ENCODE results near the gene SCG2.

The SCG2 gene

GRCh38 chr2:223578846-223579245 is 23.3 kb downstream of the SCG2 start:
- Histone ChIP-seq H2BK12ac (ENCODE audit: low read length) (no peak overlapping the region), H3K79me2 (ENCODE audit: control insufficient read depth, insufficient read depth, low read length, poor library complexity) (no peaks in the 10 kb centered on the region), H3K4me1 (ENCODE audit: control insufficient read depth in 1 of 2, insufficient read depth in 2 of 2, low read length in 2 of 2) (peaks cover 0 to 4% of the 10 kb centered on the region in 2 experiments), H4K12ac (ENCODE audit: low read depth, low read length) (no peak overlapping the region), H3K9me3 (ENCODE audit: insufficient read depth, low read depth, low read length) (no peaks in the 10 kb centered on the region), H3K4me2 (ENCODE audit: low read length) (no peak overlapping the region), H3K27me3 (ENCODE audit: insufficient read depth, low read length) (no peaks in the 10 kb centered on the region), H3K36me3 (ENCODE audit: control insufficient read depth in 1 of 2, insufficient read depth in 2 of 2, low read length in 2 of 2) (no peaks in the 10 kb centered on the region), H4K8ac (ENCODE audit: low read depth, low read length) (no peak overlapping the region), H2BK120ac (ENCODE audit: insufficient read depth, low read length, poor library complexity) (no peak overlapping the region), H2AK5ac (ENCODE audit: low read length) (no peak overlapping the region), H3K14ac (ENCODE audit: low read length) (no peak overlapping the region), H3K4me3 (ENCODE audit: low read depth, low read length) (no peak overlapping the region), H2AFZ (ENCODE audit: insufficient read depth, low read length, poor library complexity) (no peak overlapping the region), H2BK5ac (ENCODE audit: low read depth, low read length, poor library complexity) (no peak overlapping the region), H3K4ac (ENCODE audit: low read depth, low read length) (no peak overlapping the region), H3K27ac (ENCODE audit: low read depth, low read length) (no peak overlapping the region), H4K91ac (ENCODE audit: low read depth, low read length) (no peak overlapping the region), H3K18ac (ENCODE audit: low read length) (no peak overlapping the region), H3K79me1 (ENCODE audit: low read length) (peaks cover 3% of the 10 kb centered on the region), H3K23ac (ENCODE audit: low read length) (no peak overlapping the region), H3K9ac (ENCODE audit: low read length) (no peak overlapping the region)
- no peak for DNase-seq
- no CpG with 5 or more reads among the region's 1 CpG for WGBS (ENCODE audit: extremely low coverage, insufficient coverage, insufficient read length)

DNA sequence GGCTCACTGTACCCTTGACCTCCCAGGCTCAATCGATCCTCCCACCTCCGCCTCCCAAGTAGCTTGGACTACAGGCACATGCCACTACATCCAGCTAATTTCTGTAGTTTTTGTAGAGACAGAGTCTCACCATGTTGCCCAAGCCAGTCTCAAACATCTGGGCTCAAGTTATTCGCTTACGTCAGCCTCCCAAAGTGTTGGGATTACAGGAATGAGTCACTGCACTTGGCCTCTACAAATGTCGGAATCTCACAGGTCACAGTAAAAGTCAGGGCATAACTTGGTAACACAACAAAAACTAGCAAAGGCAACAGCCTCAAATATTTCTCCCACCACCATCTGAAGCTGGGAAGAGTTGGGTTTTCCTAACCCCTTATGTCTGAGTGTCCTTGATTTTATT is 25.3 kb downstream of the SCG2 start:
- WGBS (ENCODE audit: extremely low coverage, insufficient coverage, insufficient read length) = no CpG with 5 or more reads among the region's 5 CpGs
- H3K79me2 ChIP-seq (ENCODE audit: control insufficient read depth, insufficient read depth, low read length, poor library complexity) = no peaks in the 10 kb centered on the region

DNA sequence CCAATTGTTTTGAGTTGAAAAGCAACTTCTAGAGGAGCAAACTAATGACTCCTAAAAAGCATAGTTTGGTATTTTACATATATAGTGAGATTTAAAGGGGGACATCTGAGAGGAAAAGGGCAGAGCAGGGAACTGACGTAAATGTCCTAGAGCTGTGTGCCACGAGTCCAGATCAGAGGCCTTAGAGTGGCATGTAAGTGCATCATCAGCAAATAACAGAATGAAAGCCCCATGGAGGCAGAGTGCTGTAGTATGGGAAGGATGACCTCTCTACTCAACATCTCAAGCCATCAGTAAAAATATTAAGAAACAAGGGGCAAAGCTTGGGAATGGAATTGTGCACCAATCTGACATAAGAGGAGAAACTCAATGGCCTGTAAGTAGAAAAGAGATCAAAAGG is 31.4 kb downstream of the SCG2 start:
- WGBS (ENCODE audit: extremely low coverage, insufficient coverage, insufficient read length) = no CpG with 5 or more reads among the region's 2 CpGs
- Histone ChIP-seq H3K4me2 (ENCODE audit: low read length) (no peak overlapping the region), H3K27me3 (ENCODE audit: insufficient read depth, low read length) (no peaks in the 10 kb centered on the region)

More for the DNA sequence above, 25.3 kb downstream of the SCG2 start:
- Histone ChIP-seq H2AFZ (ENCODE audit: insufficient read depth, low read length, poor library complexity) (no peak overlapping the region), H3K14ac (ENCODE audit: low read length) (no peak overlapping the region), H3K18ac (ENCODE audit: low read length) (no peak overlapping the region), H3K79me1 (ENCODE audit: low read length) (peaks cover 2% of the 10 kb centered on the region), H4K8ac (ENCODE audit: low read depth, low read length) (no peak overlapping the region), H3K9me3 (ENCODE audit: insufficient read depth, low read depth, low read length) (no peaks in the 10 kb centered on the region), H3K27ac (ENCODE audit: low read depth, low read length) (no peak overlapping the region), H4K12ac (ENCODE audit: low read depth, low read length) (no peak overlapping the region), H4K91ac (ENCODE audit: low read depth, low read length) (no peak overlapping the region), H3K23ac (ENCODE audit: low read length) (no peak overlapping the region), H3K4me1 (ENCODE audit: control insufficient read depth in 1 of 2, insufficient read depth in 2 of 2, low read length in 2 of 2) (peaks cover 0 to 4% of the 10 kb centered on the region in 2 experiments), H3K4me2 (ENCODE audit: low read length) (no peak overlapping the region), H3K4me3 (ENCODE audit: low read depth, low read length) (no peak overlapping the region), H3K4ac (ENCODE audit: low read depth, low read length) (no peak overlapping the region), H2BK120ac (ENCODE audit: insufficient read depth, low read length, poor library complexity) (no peak overlapping the region), H3K36me3 (ENCODE audit: control insufficient read depth in 1 of 2, insufficient read depth in 2 of 2, low read length in 2 of 2) (no peaks in the 10 kb centered on the region), H2BK12ac (ENCODE audit: low read length) (no peak overlapping the region), H3K9ac (ENCODE audit: low read length) (no peak overlapping the region), H2AK5ac (ENCODE audit: low read length) (no peak overlapping the region), H3K27me3 (ENCODE audit: insufficient read depth, low read length) (no peaks in the 10 kb centered on the region), H2BK5ac (ENCODE audit: low read depth, low read length, poor library complexity) (no peak overlapping the region)
- peak; percentile 88 to 93 for DNase-seq

DNA sequence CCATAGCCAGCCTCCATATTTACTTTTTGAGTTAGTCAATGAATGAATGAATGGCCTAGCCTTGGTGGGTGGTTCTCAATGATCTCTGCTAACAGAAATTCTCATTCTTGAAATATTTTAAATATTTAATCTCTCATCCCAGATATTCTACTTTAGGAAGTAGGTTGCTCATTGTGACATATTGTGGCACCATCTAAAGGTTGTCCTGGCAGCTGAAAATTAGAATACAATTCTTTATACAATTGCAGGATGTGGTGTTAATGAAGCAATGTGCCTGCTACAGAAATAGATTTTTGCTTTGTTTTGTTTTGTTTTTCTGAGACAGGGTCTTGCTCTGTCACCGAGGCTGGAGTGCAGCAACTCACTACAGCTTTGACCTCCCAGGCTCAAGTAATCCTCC is 35.8 kb downstream of the SCG2 start:
- H4K12ac ChIP-seq (ENCODE audit: low read depth, low read length) = no peak overlapping the region
- H2BK120ac ChIP-seq (ENCODE audit: insufficient read depth, low read length, poor library complexity) = no peak overlapping the region
- no peak overlapping the region for H2BK12ac ChIP-seq (ENCODE audit: low read length)
- H3K9ac ChIP-seq (ENCODE audit: low read length) = no peak overlapping the region
- H4K91ac ChIP-seq (ENCODE audit: low read depth, low read length) = no peak overlapping the region
- H3K9me3 ChIP-seq (ENCODE audit: insufficient read depth, low read depth, low read length) = no peaks in the 10 kb centered on the region
- H2AK5ac ChIP-seq (ENCODE audit: low read length) = no peak overlapping the region
- no peak overlapping the region for H3K14ac ChIP-seq (ENCODE audit: low read length)
- H2AFZ ChIP-seq (ENCODE audit: insufficient read depth, low read length, poor library complexity) = no peak overlapping the region
- no peak overlapping the region for H3K4ac ChIP-seq (ENCODE audit: low read depth, low read length)
- H3K27me3 ChIP-seq (ENCODE audit: insufficient read depth, low read length) = no peaks in the 10 kb centered on the region
- no peak overlapping the region for H2BK5ac ChIP-seq (ENCODE audit: low read depth, low read length, poor library complexity)
- WGBS (ENCODE audit: extremely low coverage, insufficient coverage, insufficient read length) = no CpG with 5 or more reads among the region's 1 CpG
- H3K4me3 ChIP-seq (ENCODE audit: low read depth, low read length) = no peak overlapping the region
- no peak overlapping the region for H3K4me2 ChIP-seq (ENCODE audit: low read length)
- no peak overlapping the region for H3K23ac ChIP-seq (ENCODE audit: low read length)
- DNase-seq = no peak
- H3K79me1 ChIP-seq (ENCODE audit: low read length) = peaks cover 5% of the 10 kb centered on the region
- no peak overlapping the region for H3K27ac ChIP-seq (ENCODE audit: low read depth, low read length)
- H3K4me1 ChIP-seq (ENCODE audit: control insufficient read depth in 1 of 2, insufficient read depth in 2 of 2, low read length in 2 of 2) = peaks cover 2% of the 10 kb centered on the region in 2 experiments
- no peak overlapping the region for H3K18ac ChIP-seq (ENCODE audit: low read length)
- H3K79me2 ChIP-seq (ENCODE audit: control insufficient read depth, insufficient read depth, low read length, poor library complexity) = no peaks in the 10 kb centered on the region
- H3K36me3 ChIP-seq (ENCODE audit: control insufficient read depth in 1 of 2, insufficient read depth in 2 of 2, low read length in 2 of 2) = no peaks in the 10 kb centered on the region
- no peak overlapping the region for H4K8ac ChIP-seq (ENCODE audit: low read depth, low read length)

More for the DNA sequence above, 31.4 kb downstream of the SCG2 start:
- H2AFZ ChIP-seq (ENCODE audit: insufficient read depth, low read length, poor library complexity) = no peak overlapping the region
- no peaks in the 10 kb centered on the region for H3K4me1 ChIP-seq (ENCODE audit: control insufficient read depth in 1 of 2, insufficient read depth in 2 of 2, low read length in 2 of 2)
- no peak overlapping the region for H2AK5ac ChIP-seq (ENCODE audit: low read length)
- no peak overlapping the region for H4K91ac ChIP-seq (ENCODE audit: low read depth, low read length)
- H3K14ac ChIP-seq (ENCODE audit: low read length) = no peak overlapping the region
- no peaks in the 10 kb centered on the region for H3K9me3 ChIP-seq (ENCODE audit: insufficient read depth, low read depth, low read length)
- no peaks in the 10 kb centered on the region for H3K36me3 ChIP-seq (ENCODE audit: control insufficient read depth in 1 of 2, insufficient read depth in 2 of 2, low read length in 2 of 2)
- no peak overlapping the region for H3K9ac ChIP-seq (ENCODE audit: low read length)
- H2BK12ac ChIP-seq (ENCODE audit: low read length) = no peak overlapping the region
- no peak overlapping the region for H3K4me3 ChIP-seq (ENCODE audit: low read depth, low read length)
- no peak overlapping the region for H3K4ac ChIP-seq (ENCODE audit: low read depth, low read length)
- H4K8ac ChIP-seq (ENCODE audit: low read depth, low read length) = no peak overlapping the region
- no peak overlapping the region for H2BK120ac ChIP-seq (ENCODE audit: insufficient read depth, low read length, poor library complexity)
- no peak overlapping the region for H2BK5ac ChIP-seq (ENCODE audit: low read depth, low read length, poor library complexity)
- DNase-seq = no peak
- H4K12ac ChIP-seq (ENCODE audit: low read depth, low read length) = no peak overlapping the region
- no peak overlapping the region for H3K18ac ChIP-seq (ENCODE audit: low read length)
- no peaks in the 10 kb centered on the region for H3K79me1 ChIP-seq (ENCODE audit: low read length)
- no peak overlapping the region for H3K27ac ChIP-seq (ENCODE audit: low read depth, low read length)
- H3K23ac ChIP-seq (ENCODE audit: low read length) = no peak overlapping the region
- H3K79me2 ChIP-seq (ENCODE audit: control insufficient read depth, insufficient read depth, low read length, poor library complexity) = no peaks in the 10 kb centered on the region

All from trophoblast cell (in vitro differentiated cells and primary cell).